ENCODE results near the gene BNIP2. TPM values are rescaled to one million over a fixed set of nuclear protein-coding genes. Genes with fewer than 3 reads are reported as not detected.
A peak's percentile ranks its signal among the peaks of the same experiment; 100 is the strongest.
"Not testable (repeated sequence)": the region's sequence is repeated elsewhere in the genome, so short reads cannot be mapped to it uniquely, and the experiment has no call there.

BNIP2 gene
- total RNA-seq, 6 experiments from 2014 or later, result 60.8 to 68.0 (median 63.5) TPM

DNA sequence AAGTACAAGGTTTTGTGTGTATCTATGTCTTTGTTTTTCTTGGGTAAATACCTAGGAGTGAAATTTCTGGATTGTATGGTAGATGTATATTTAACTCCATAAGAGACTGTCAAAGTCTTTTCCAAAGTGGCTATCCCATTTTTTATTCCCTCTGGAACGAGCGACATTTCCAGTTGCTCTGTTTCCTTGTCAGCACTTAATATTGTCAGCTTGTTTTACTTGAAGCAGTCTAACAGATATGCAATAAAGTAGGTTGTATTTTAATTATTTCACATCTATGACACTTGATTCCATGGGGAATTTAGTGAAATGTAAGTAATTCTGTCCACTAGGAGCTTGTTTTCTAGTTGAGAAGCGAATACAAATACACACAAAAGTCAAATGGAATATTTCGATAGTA is 18.5 kb upstream of the BNIP2 start:
- Mint-ChIP-seq H3K27me3 (ENCODE audit: insufficient read depth) (peaks cover 8% of the 10 kb centered on the region), H3K27ac (no peak overlapping the region), H3K9me3 (no peaks in the 10 kb centered on the region), H3K36me3 (ENCODE audit: low read depth) (no peaks in the 10 kb centered on the region), H3K4me1 (ENCODE audit: low read depth) (no peaks in the 10 kb centered on the region), H3K4me3 (no peak overlapping the region)
- DNase-seq, result no peak
- TF ChIP-seq CTCF (IDR thresholded peaks at IDR 0.05), result no peak

GRCh38 chr15:59703979-59704796 is 15.1 kb upstream of the BNIP2 start:
- Mint-ChIP-seq H3K27me3 (ENCODE audit: insufficient read depth) (no peaks in the 10 kb centered on the region; the same call in 1 of the 2 replicates), H3K27ac (no peak overlapping the region), H3K9me3 (no peaks in the 10 kb centered on the region), H3K4me1 (ENCODE audit: low read depth) (peaks cover 27% of the 10 kb centered on the region), H3K36me3 (ENCODE audit: low read depth) (no peaks in the 10 kb centered on the region), H3K4me3 (no peak overlapping the region)
- no peak for DNase-seq
- TF ChIP-seq CTCF (IDR thresholded peaks at IDR 0.05), result no peak

- TF ChIP-seq CTCF (IDR thresholded peaks at IDR 0.05), result no peak
- no peak overlapping the region for H3K27ac Mint-ChIP-seq
- no peaks in the 10 kb centered on the region for H3K36me3 Mint-ChIP-seq (ENCODE audit: low read depth)
- H3K27me3 Mint-ChIP-seq (ENCODE audit: insufficient read depth), result no peaks in the 10 kb centered on the region; the same call in 1 of the 2 replicates
- no peak overlapping the region for H3K4me3 Mint-ChIP-seq
- no peak for DNase-seq
- peaks cover 27% of the 10 kb centered on the region for H3K4me1 Mint-ChIP-seq (ENCODE audit: low read depth)
- H3K9me3 Mint-ChIP-seq, result no peaks in the 10 kb centered on the region
Observed at GRCh38 chr15:59702351-59702750, 13.2 kb upstream of the BNIP2 start.

DNA sequence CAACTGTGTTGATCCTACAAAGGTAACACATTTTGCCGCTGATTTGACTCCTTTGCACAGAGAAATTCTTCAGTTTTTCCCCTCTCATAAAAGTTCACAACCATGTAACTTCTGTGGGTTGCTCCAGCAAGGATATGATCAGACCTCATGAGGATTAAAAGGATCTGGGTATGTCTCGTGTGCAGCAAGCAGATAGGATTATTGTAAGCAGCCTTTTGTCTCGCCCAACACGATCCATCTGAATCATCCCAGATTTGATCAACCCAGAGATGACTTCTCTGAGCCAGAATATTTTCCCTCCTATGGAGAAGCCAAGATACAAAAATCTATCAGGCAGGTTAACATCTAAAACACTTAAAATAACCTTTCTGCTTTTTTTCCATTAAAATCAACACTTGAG is 12.8 kb upstream of the BNIP2 start:
- Mint-ChIP-seq H3K27me3 (ENCODE audit: insufficient read depth) (no peaks in the 10 kb centered on the region; the same call in 1 of the 2 replicates), H3K9me3 (no peaks in the 10 kb centered on the region), H3K4me1 (ENCODE audit: low read depth) (peaks cover 27% of the 10 kb centered on the region), H3K4me3 (no peak overlapping the region), H3K36me3 (ENCODE audit: low read depth) (no peaks in the 10 kb centered on the region), H3K27ac (0 out of 2 replicates have a peak overlapping the region, but pooled peaks have one; percentile 17)
- TF ChIP-seq CTCF (IDR thresholded peaks at IDR 0.05), result no peak
- DNase-seq, result no peak

DNA sequence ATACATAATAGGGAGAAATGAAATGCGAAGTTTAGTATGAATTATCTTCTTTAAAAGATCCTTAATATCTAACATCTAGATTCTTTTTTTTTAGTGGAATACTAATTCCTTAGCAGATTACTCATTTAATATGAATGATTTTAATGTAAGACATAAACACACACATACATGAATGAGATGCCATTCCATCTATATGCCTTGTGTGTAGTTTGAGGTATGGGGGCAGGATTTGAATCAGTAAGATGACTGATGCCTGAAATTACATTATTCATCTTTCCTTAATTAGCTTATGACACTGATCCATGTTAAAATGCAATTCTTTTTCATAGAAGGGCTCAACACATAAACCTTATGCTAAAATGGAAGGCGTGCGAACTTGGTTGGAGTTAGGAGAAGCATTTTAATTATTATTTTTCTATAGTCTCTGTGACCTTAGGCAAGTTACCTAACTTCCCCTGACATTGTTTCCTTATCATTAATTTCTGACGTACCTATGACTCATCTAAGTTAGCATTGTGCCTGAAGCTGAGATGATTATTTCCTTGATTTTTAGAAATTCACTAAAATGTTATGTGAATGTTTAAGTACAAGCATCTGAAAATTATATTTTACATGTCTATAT is 10.8 kb upstream of the BNIP2 start:
- Mint-ChIP-seq H3K9me3 (no peaks in the 10 kb centered on the region), H3K4me3 (peak overlapping the region; percentile 24; the same call in 1 of the 2 replicates), H3K27me3 (ENCODE audit: insufficient read depth) (no peaks in the 10 kb centered on the region; the same call in 1 of the 2 replicates), H3K4me1 (ENCODE audit: low read depth) (peaks cover 27% of the 10 kb centered on the region), H3K36me3 (ENCODE audit: low read depth) (no peaks in the 10 kb centered on the region), H3K27ac (no peak overlapping the region; the same call in 1 of the 2 replicates)
- TF ChIP-seq CTCF (IDR thresholded peaks at IDR 0.05), result no peak
- no peak for DNase-seq

GRCh38 chr15:59698065-59698464 is 8.9 kb upstream of the BNIP2 start:
- H3K36me3 Mint-ChIP-seq (ENCODE audit: low read depth); DNase-seq; H3K27me3 Mint-ChIP-seq (ENCODE audit: insufficient read depth); H3K27ac Mint-ChIP-seq; H3K4me3 Mint-ChIP-seq; H3K9me3 Mint-ChIP-seq: not testable (repeated sequence)
- peaks cover 27% of the 10 kb centered on the region for H3K4me1 Mint-ChIP-seq (ENCODE audit: low read depth)
